ENCODE measurements around the gene ANKH.

DNA sequence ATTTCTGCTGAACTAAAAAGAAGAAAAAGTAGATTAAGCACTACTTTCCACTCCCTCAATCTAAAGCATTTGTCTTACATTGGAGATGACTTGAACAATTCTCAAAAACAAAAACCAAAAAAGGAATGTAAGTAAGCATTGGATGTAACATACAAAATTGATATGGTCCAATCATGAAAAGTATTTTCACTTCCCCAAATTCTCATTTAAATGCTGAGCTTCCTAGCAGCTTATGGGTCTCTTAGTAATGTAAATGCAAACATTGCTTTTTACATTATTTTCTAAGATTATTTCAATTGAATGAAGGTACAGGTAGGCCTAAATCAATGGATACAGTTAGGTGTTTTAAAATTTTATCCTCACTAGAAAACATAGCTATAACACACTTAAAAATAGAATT lies 20.0 kb downstream of the ANKH start:
- TF ChIP-seq, protein P1, sequence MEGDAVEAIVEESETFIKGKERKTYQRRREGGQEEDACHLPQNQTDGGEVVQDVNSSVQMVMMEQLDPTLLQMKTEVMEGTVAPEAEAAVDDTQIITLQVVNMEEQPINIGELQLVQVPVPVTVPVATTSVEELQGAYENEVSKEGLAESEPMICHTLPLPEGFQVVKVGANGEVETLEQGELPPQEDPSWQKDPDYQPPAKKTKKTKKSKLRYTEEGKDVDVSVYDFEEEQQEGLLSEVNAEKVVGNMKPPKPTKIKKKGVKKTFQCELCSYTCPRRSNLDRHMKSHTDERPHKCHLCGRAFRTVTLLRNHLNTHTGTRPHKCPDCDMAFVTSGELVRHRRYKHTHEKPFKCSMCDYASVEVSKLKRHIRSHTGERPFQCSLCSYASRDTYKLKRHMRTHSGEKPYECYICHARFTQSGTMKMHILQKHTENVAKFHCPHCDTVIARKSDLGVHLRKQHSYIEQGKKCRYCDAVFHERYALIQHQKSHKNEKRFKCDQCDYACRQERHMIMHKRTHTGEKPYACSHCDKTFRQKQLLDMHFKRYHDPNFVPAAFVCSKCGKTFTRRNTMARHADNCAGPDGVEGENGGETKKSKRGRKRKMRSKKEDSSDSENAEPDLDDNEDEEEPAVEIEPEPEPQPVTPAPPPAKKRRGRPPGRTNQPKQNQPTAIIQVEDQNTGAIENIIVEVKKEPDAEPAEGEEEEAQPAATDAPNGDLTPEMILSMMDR (IDR thresholded peaks at IDR 0.05), result no peak
- no peak for TF ChIP-seq POLR2AphosphoS5 (IDR thresholded peaks at IDR 0.05)
